GM23338 (cell line): ENCODE data around the gene ACTR1A. TPM values are rescaled to one million over a fixed set of nuclear protein-coding genes. Genes with fewer than 3 reads are reported as not detected.

Experiments used
- ATAC-seq: fragments of 200-7000 bp; cut with Tn5 transposase; 3 replicates; pipeline ENCODE4 v1.9.1; 2020
- DNase-seq: peaks from one replicate; pipeline ENCODE4 v3.0.0-alpha.2; 2015; ENCODE audit warnings: low spot score
- H2AFZ ChIP-seq: fragments of 200-600 bp; sonication (generic); 2 replicates; pipeline ENCODE4 v1.8.0; 2016; ENCODE audit warnings: antibody characterized with exemption, mild to moderate bottlenecking, moderate library complexity
- H3F3A ChIP-seq: fragments of 200-600 bp; sonication (generic); replicated peaks from 2 replicates; pipeline ENCODE4 v1.8.0; 2017; ENCODE audit warnings: antibody characterized with exemption, mixed run types, low read depth
- H3K27ac ChIP-seq: fragments of 200-600 bp; sonication (generic); 2 replicates; pipeline ENCODE4 v1.6.1; 2016; ENCODE audit warnings: low read depth
- H3K27me3 ChIP-seq: fragments of 200-600 bp; sonication (generic); 2 replicates; pipeline ENCODE4 v1.8.0; 2016; ENCODE audit warnings: mild to moderate bottlenecking, mixed run types, moderate library complexity; ENCODE audit not compliant: insufficient read depth
- H3K36me3 ChIP-seq: fragments of 200-600 bp; sonication (generic); 2 replicates; pipeline ENCODE4 v1.8.0; 2016; ENCODE audit warnings: mild to moderate bottlenecking; ENCODE audit not compliant: insufficient read depth
- H3K4me1 ChIP-seq: fragments of 200-600 bp; sonication (generic); 2 replicates; pipeline ENCODE4 v1.8.0; 2016; ENCODE audit warnings: mild to moderate bottlenecking, moderate library complexity; ENCODE audit not compliant: insufficient read depth
- H3K4me2 ChIP-seq: fragments of 200-600 bp; sonication (generic); 2 replicates; pipeline ENCODE4 v1.7.1; 2017; ENCODE audit warnings: mixed run types
- H3K4me3 ChIP-seq: fragments of 200-600 bp; sonication (generic); 2 replicates; pipeline ENCODE4 v1.6.1; 2016; ENCODE audit warnings: mixed run types
- H3K79me2 ChIP-seq: fragments of 200-600 bp; sonication (generic); replicated peaks from 2 replicates; pipeline ENCODE4 v1.8.0; 2017; ENCODE audit warnings: mild to moderate bottlenecking; ENCODE audit not compliant: insufficient read depth
- H3K9me2 ChIP-seq: fragments of 200-600 bp; sonication (generic); 2 replicates; pipeline ENCODE4 v1.8.0; 2017; ENCODE audit not compliant: insufficient read depth
- H4K20me1 ChIP-seq: fragments of 200-600 bp; sonication (generic); replicated peaks from 2 replicates; pipeline ENCODE4 v1.8.0; 2017; ENCODE audit warnings: mild to moderate bottlenecking; ENCODE audit not compliant: insufficient read depth
- H3K27ac Mint-ChIP-seq: 2 replicates; pipeline ENCODE4 v1.8.0; 2020; ENCODE audit warnings: inconsistent platforms, mild to moderate bottlenecking, moderate library complexity, mixed read lengths
- H3K27me3 Mint-ChIP-seq: 3 replicates; pipeline ENCODE4 v1.8.0; 2022; ENCODE audit warnings: low read depth, mild to moderate bottlenecking, moderate library complexity, mixed read lengths, inconsistent platforms; ENCODE audit not compliant: insufficient read depth, poor library complexity
- H3K36me3 Mint-ChIP-seq: 3 replicates; pipeline ENCODE4 v1.8.0; 2021; ENCODE audit warnings: low read depth, mild to moderate bottlenecking, inconsistent platforms, moderate library complexity, mixed read lengths
- H3K4me1 Mint-ChIP-seq: 3 replicates; pipeline ENCODE4 v1.8.0; 2020; ENCODE audit warnings: mild to moderate bottlenecking, inconsistent platforms, mixed read lengths
- H3K4me3 Mint-ChIP-seq: 3 replicates; pipeline ENCODE4 v1.8.0; 2021; ENCODE audit warnings: moderate library complexity, mild to moderate bottlenecking, inconsistent platforms, mixed read lengths
- H3K9me3 Mint-ChIP-seq: 3 replicates; pipeline ENCODE4 v1.8.0; 2020; ENCODE audit warnings: moderate library complexity, mild to moderate bottlenecking, inconsistent platforms, mixed read lengths
- CREB1 ChIP-seq: fragments of 250-450 bp; sonication (Bioruptor Pico); IDR thresholded peaks from 2 replicates; pipeline ENCODE4 v1.5.0; 2020; ENCODE audit warnings: low read depth, mild to moderate bottlenecking, moderate library complexity
- EZH2 ChIP-seq: fragments of 200-600 bp; sonication (generic); IDR thresholded peaks from one replicate; pipeline ENCODE4 v1.8.0; 2017; ENCODE audit warnings: antibody characterized with exemption, mild to moderate bottlenecking, low read depth; ENCODE audit not compliant: unreplicated experiment
- EZH2phosphoT487 ChIP-seq: fragments of 200-600 bp; sonication (generic); IDR thresholded peaks from one replicate; pipeline ENCODE4 v1.8.1; 2018; ENCODE audit warnings: antibody characterized with exemption; ENCODE audit not compliant: unreplicated experiment
- NANOG ChIP-seq: IDR thresholded peaks from 2 replicates; pipeline ENCODE4 v1.6.1; 2016; ENCODE audit warnings: antibody characterized with exemption, borderline replicate concordance
- POLR2AphosphoS5 ChIP-seq: IDR thresholded peaks from 2 replicates; pipeline ENCODE4 v1.6.1; 2016; ENCODE audit warnings: antibody characterized with exemption, low read depth
- STAT1 ChIP-seq: IDR thresholded peaks from one replicate; pipeline ENCODE4 v1.6.1; 2016; ENCODE audit warnings: antibody characterized with exemption; ENCODE audit not compliant: unreplicated experiment
- ZNF114 ChIP-seq: fragments of 250-450 bp; sonication (Bioruptor Pico); IDR thresholded peaks from 2 replicates; pipeline ENCODE4 v1.5.0; 2020; ENCODE audit warnings: mild to moderate bottlenecking, moderate library complexity
- ZNF331 ChIP-seq: fragments of 250-450 bp; sonication (Bioruptor Pico); IDR thresholded peaks from 2 replicates; pipeline ENCODE4 v1.5.0; 2020; ENCODE audit warnings: low read depth, mild to moderate bottlenecking, moderate library complexity
- ZNF462 ChIP-seq: fragments of 250-450 bp; sonication (Bioruptor Pico); IDR thresholded peaks from 2 replicates; pipeline ENCODE4 v1.5.0; 2020; ENCODE audit warnings: mild to moderate bottlenecking, moderate library complexity
- polyA plus RNA-seq: library from polyadenylated mRNA; unstranded; fragments of >200 nt; fragmentation: Nextera tagmentation; extraction: Ambion mirVana; gene quantifications from 2 replicates; pipeline ENCODE4 v1.2.1, GENCODE V29; 2016
- total RNA-seq: library from RNA; depleted of rRNA; stranded (reverse); fragments of >200 nt; shearing (Covaris generic); gene quantifications from 2 replicates; pipeline ENCODE4 v1.2.3, GENCODE V29; 2014
- TF ChIP-seq, protein P1 (sequence below), 2 experiments: fragments of 200-600 bp in 1 of 2; sonication (generic) in 1 of 2; conservative IDR thresholded peaks; 2 replicates each; pipeline versions ENCODE4 v1.5.1 to v1.6.1; 2016 to 2017; ENCODE audit warnings: antibody characterized with exemption in 2 of 2, low read depth in 2 of 2, mild to moderate bottlenecking in 2 of 2, moderate library complexity in 1 of 2
- TF ChIP-seq, protein P2 (sequence below): IDR thresholded peaks from one replicate; pipeline ENCODE4 v1.6.1; 2018; ENCODE audit warnings: antibody characterized with exemption; ENCODE audit not compliant: unreplicated experiment

Gene ACTR1A
- total and polyA plus RNA-seq, 2 experiments from 2014 or later: 39.4 to 101 TPM

GRCh38 chr10:102458656-102459055 lies 43.9 kb downstream of the ACTR1A start:
- Mint-ChIP-seq H3K4me3 (no peak overlapping the region; the same call in 2 of the 3 replicates), H3K4me1 (peaks cover 59% of the 10 kb centered on the region), H3K27me3 (peaks cover 30% of the 10 kb centered on the region), H3K27ac (no peak overlapping the region), H3K9me3 (no peaks in the 10 kb centered on the region), H3K36me3 (peaks cover 18% of the 10 kb centered on the region)
- H3K27ac ChIP-seq: no peak overlapping the region
- peaks cover 14% of the 10 kb centered on the region for H3K79me2 ChIP-seq
- ATAC-seq (no peak), DNase-seq (no peak)
- no peak overlapping the region for H2AFZ ChIP-seq
- TF ChIP-seq ZNF114 (CRISPR knock-in tag): no peak
- no peak for TF ChIP-seq POLR2AphosphoS5
- TF ChIP-seq STAT1: no peak
- TF ChIP-seq CREB1 (CRISPR knock-in tag): no peak
- no peak for TF ChIP-seq ZNF331
- TF ChIP-seq ZNF462 (CRISPR knock-in tag): no peak
- TF ChIP-seq EZH2: no peak
- TF ChIP-seq NANOG: no peak
- TF ChIP-seq, protein P1, sequence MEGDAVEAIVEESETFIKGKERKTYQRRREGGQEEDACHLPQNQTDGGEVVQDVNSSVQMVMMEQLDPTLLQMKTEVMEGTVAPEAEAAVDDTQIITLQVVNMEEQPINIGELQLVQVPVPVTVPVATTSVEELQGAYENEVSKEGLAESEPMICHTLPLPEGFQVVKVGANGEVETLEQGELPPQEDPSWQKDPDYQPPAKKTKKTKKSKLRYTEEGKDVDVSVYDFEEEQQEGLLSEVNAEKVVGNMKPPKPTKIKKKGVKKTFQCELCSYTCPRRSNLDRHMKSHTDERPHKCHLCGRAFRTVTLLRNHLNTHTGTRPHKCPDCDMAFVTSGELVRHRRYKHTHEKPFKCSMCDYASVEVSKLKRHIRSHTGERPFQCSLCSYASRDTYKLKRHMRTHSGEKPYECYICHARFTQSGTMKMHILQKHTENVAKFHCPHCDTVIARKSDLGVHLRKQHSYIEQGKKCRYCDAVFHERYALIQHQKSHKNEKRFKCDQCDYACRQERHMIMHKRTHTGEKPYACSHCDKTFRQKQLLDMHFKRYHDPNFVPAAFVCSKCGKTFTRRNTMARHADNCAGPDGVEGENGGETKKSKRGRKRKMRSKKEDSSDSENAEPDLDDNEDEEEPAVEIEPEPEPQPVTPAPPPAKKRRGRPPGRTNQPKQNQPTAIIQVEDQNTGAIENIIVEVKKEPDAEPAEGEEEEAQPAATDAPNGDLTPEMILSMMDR (conservative IDR thresholded peaks at IDR 0.05; ENCODE audit: low read depth in 2 of 2): no peak
- TF ChIP-seq EZH2phosphoT487: no peak
- TF ChIP-seq, protein P2, sequence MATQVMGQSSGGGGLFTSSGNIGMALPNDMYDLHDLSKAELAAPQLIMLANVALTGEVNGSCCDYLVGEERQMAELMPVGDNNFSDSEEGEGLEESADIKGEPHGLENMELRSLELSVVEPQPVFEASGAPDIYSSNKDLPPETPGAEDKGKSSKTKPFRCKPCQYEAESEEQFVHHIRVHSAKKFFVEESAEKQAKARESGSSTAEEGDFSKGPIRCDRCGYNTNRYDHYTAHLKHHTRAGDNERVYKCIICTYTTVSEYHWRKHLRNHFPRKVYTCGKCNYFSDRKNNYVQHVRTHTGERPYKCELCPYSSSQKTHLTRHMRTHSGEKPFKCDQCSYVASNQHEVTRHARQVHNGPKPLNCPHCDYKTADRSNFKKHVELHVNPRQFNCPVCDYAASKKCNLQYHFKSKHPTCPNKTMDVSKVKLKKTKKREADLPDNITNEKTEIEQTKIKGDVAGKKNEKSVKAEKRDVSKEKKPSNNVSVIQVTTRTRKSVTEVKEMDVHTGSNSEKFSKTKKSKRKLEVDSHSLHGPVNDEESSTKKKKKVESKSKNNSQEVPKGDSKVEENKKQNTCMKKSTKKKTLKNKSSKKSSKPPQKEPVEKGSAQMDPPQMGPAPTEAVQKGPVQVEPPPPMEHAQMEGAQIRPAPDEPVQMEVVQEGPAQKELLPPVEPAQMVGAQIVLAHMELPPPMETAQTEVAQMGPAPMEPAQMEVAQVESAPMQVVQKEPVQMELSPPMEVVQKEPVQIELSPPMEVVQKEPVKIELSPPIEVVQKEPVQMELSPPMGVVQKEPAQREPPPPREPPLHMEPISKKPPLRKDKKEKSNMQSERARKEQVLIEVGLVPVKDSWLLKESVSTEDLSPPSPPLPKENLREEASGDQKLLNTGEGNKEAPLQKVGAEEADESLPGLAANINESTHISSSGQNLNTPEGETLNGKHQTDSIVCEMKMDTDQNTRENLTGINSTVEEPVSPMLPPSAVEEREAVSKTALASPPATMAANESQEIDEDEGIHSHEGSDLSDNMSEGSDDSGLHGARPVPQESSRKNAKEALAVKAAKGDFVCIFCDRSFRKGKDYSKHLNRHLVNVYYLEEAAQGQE: no peak
- H3F3A ChIP-seq: peaks cover 32% of the 10 kb centered on the region; the same call in 1 of the 2 replicates
- no peak overlapping the region for H3K4me2 ChIP-seq
- H3K9me2 ChIP-seq: no peaks in the 10 kb centered on the region
- peaks cover 5% of the 10 kb centered on the region; the same call in 1 of the 2 replicates for H3K27me3 ChIP-seq
- H3K4me3 ChIP-seq: no peak overlapping the region
- peaks cover 50% of the 10 kb centered on the region for H3K4me1 ChIP-seq
- no peaks in the 10 kb centered on the region; the same call in 1 of the 2 replicates for H4K20me1 ChIP-seq
- peaks cover 8% of the 10 kb centered on the region; the same call in 1 of the 2 replicates for H3K36me3 ChIP-seq
